ENCODE data around the gene CBX4. TPM values are rescaled to one million over a fixed set of nuclear protein-coding genes. Genes with fewer than 3 reads are reported as not detected.

The CBX4 gene
- total RNA-seq, 1 donor from 2014 or later, result 2.7 TPM

DNA sequence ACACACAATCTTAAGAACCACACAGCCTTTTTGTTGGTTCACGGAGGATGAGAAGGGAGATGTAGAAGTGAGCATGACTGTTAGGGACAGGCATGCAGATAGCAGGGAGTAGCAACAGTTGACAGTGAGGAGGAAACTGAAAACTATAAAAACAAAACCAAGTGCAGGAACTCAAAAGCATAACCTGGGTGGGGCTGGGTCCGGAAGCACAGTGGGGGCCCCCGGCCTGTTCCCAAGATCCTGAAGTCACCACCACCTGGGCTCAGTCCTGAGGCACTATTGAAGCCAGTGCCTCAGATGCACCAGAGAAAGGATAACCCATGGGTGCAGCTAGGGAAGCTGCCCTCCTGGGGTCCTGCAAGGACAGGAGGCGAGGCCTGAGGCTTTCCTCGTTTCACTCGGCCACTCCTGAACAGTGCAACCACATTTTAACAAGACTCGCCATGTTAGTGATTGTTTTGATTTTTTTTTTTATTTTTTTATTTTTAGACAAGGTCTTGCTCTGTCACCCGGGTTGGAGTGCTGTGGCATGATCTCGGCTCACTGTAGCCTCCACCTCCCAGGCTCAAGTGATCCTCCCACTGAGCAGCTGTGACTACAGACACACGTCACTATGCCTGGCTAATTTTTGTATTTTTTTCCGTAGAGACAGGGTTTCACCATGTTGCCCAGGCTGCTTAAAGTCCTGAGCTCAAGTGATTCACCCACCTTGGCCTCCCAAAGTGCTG lies 27.7 kb upstream of the CBX4 start:
- H3K4me2 ChIP-seq, result no peak overlapping the region
- H3K36me3 ChIP-seq, result no peaks in the 10 kb centered on the region
- H3K4me1 Mint-ChIP-seq, result peaks cover 49% of the 10 kb centered on the region
- TF ChIP-seq CTCF (IDR thresholded peaks at IDR 0.05) (no peak), EZH2 (IDR thresholded peaks at IDR 0.05) (no peak), EZH2phosphoT487 (IDR thresholded peaks at IDR 0.05) (no peak)
- no peak overlapping the region for H3K27ac ChIP-seq
- no peak overlapping the region for H3K4me3 Mint-ChIP-seq
- no peak overlapping the region for H3K4me3 ChIP-seq
- peaks cover 10% of the 10 kb centered on the region for H3F3A ChIP-seq (ENCODE audit: low read depth)
- H3K27me3 Mint-ChIP-seq (ENCODE audit: insufficient read depth, low read depth), result peaks cover 8% of the 10 kb centered on the region
- H3K79me2 ChIP-seq (ENCODE audit: low read depth), result no peaks in the 10 kb centered on the region
- no peaks in the 10 kb centered on the region for H3K9me3 Mint-ChIP-seq
- no peaks in the 10 kb centered on the region for H4K20me1 ChIP-seq (ENCODE audit: low read depth)
- H3K36me3 Mint-ChIP-seq, result no peaks in the 10 kb centered on the region
- no peak overlapping the region for H2AFZ ChIP-seq (replicated peaks)
- H3K27me3 ChIP-seq, result no peaks in the 10 kb centered on the region
- no peak for DNase-seq (ENCODE audit: low spot score)
- no peak overlapping the region for H3K27ac Mint-ChIP-seq
- no peaks in the 10 kb centered on the region for H3K9me3 ChIP-seq (ENCODE audit: low read depth)
- peaks cover 24% of the 10 kb centered on the region for H3K4me1 ChIP-seq
- H3K9ac ChIP-seq, result no peak overlapping the region

DNA sequence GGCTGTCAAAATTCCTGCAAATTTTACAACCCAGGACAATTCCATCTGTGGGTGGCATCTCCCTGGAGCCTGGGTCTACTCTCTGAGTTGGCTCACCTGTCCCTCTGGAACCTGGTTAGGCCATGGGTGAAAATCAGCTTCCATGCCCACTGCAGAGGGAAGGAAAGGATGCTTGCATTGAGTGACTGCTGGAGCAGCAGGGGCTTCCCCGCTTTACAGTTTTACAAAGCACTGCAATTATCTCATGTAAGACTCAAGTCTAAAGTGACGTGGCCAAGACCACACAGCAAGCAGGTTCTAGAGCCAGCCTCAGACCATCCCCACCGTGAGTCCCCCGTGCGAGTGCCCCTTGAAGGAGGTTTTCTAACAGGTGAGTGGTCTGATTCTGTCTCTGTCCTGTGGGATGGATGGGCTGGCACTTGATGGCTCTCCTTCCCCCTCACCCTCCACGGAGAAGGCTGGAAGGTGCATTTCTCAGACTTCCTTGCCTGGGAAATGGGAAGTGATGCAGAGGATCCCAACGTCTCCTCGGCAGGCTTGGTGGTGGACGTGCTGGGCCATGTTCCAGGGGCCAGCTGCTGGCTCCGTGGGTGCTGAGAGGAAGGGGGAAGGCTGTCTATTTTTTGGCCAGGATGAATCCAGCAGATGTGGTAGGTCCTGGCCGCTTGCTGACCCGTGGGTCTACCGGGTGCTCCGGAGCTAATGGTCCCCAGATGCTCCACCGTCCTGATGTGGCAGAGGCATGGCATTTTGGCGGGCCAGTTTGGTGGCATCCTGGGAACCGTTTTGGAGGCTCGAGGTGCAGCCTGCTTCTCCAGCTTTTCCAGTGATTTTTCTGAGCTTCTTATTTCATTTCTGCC lies 26.3 kb upstream of the CBX4 start:
- Histone ChIP-seq H3K4me1 (peaks cover 30% of the 10 kb centered on the region), H4K20me1 (ENCODE audit: low read depth) (no peaks in the 10 kb centered on the region), H2AFZ (replicated peaks) (no peak overlapping the region), H3F3A (ENCODE audit: low read depth) (peaks cover 10% of the 10 kb centered on the region), H3K27ac (no peak overlapping the region), H3K4me2 (no peak overlapping the region), H3K36me3 (no peaks in the 10 kb centered on the region), H3K4me3 (no peak overlapping the region), H3K27me3 (no peaks in the 10 kb centered on the region), H3K9me3 (ENCODE audit: low read depth) (no peaks in the 10 kb centered on the region), H3K9ac (no peak overlapping the region), H3K79me2 (ENCODE audit: low read depth) (no peaks in the 10 kb centered on the region)
- TF ChIP-seq EZH2phosphoT487 (IDR thresholded peaks at IDR 0.05) (no peak), CTCF (IDR thresholded peaks at IDR 0.05) (no peak), EZH2 (IDR thresholded peaks at IDR 0.05) (no peak)
- H3K36me3 Mint-ChIP-seq, result no peaks in the 10 kb centered on the region
- H3K4me1 Mint-ChIP-seq, result peaks cover 54% of the 10 kb centered on the region
- peaks cover 11% of the 10 kb centered on the region for H3K27me3 Mint-ChIP-seq (ENCODE audit: insufficient read depth, low read depth)
- H3K27ac Mint-ChIP-seq, result no peak overlapping the region
- H3K4me3 Mint-ChIP-seq, result no peak overlapping the region
- no peaks in the 10 kb centered on the region for H3K9me3 Mint-ChIP-seq
- DNase-seq (ENCODE audit: low spot score), result no peak

DNA sequence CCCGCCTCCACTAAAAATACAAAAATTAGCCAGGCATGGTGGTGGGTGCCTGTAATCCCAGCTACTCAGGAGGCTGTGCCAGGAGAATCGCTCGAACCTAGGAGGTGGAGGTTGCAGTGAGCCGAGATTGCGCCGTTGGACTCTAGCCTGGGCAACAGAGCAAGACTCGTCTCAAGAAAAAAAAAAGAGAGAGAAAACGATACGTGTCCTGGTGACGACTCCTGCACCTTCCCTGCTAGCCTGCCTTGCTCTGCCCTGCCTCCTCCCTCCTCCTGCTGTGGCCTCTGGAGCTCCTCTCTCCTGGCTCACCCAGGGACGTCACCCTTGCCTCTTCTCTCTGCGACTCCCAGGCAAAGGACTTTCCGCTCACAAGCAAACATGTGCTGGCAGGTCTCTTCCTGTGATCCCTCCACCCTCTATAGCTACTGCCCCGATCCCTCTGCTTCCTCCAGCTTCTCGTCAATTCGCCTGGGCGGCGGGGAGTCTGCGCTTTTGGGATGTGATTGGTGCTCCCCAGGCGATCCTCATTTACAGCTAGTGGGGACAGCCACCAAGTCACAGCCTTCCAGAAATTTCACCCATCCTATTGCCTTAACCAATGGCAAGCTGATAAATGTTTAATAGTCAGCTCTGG lies 25.5 kb upstream of the CBX4 start:
- H2AFZ ChIP-seq (replicated peaks), result no peak overlapping the region
- DNase-seq (ENCODE audit: low spot score), result no peak
- H3K9me3 ChIP-seq (ENCODE audit: low read depth), result no peaks in the 10 kb centered on the region
- H3K27ac ChIP-seq, result no peak overlapping the region
- H3K27ac Mint-ChIP-seq, result peak overlapping the region; percentile 29
- no peaks in the 10 kb centered on the region for H4K20me1 ChIP-seq (ENCODE audit: low read depth)
- no peak overlapping the region for H3K4me3 ChIP-seq
- H3K36me3 Mint-ChIP-seq, result no peaks in the 10 kb centered on the region
- peaks cover 25% of the 10 kb centered on the region for H3K4me1 ChIP-seq
- H3K4me3 Mint-ChIP-seq, result no peak overlapping the region
- H3K36me3 ChIP-seq, result no peaks in the 10 kb centered on the region
- no peaks in the 10 kb centered on the region for H3K79me2 ChIP-seq (ENCODE audit: low read depth)
- H3K9ac ChIP-seq, result no peak overlapping the region
- H3F3A ChIP-seq (ENCODE audit: low read depth), result peaks cover 10% of the 10 kb centered on the region
- peaks cover 11% of the 10 kb centered on the region for H3K27me3 Mint-ChIP-seq (ENCODE audit: insufficient read depth, low read depth)
- no peak overlapping the region for H3K4me2 ChIP-seq
- H3K4me1 Mint-ChIP-seq, result peaks cover 52% of the 10 kb centered on the region
- H3K9me3 Mint-ChIP-seq, result no peaks in the 10 kb centered on the region
- TF ChIP-seq EZH2 (IDR thresholded peaks at IDR 0.05), result no peak
- TF ChIP-seq CTCF (IDR thresholded peaks at IDR 0.05), result no peak
- no peak for TF ChIP-seq EZH2phosphoT487 (IDR thresholded peaks at IDR 0.05)
- H3K27me3 ChIP-seq, result no peaks in the 10 kb centered on the region
